ENCODE results near the gene CD48.

- TF ChIP-seq EZH2 (IDR thresholded peaks at IDR 0.05; ENCODE audit: insufficient read depth, poor library complexity, severe bottlenecking) (no peak), EZH2phosphoT487 (IDR thresholded peaks at IDR 0.05; ENCODE audit: insufficient read depth, low read depth) (no peak)
Measured at GRCh38 chr1:160666079-160666442, 45.6 kb downstream of the CD48 start.
